WTC11 (cell line): ENCODE data around the gene DENND1C. TPM values are rescaled to one million over a fixed set of nuclear protein-coding genes. Genes with fewer than 3 reads are reported as not detected.

Experiments used
- ATAC-seq: fragments of 200-7000 bp; cut with Tn5 transposase; 2 replicates; pipeline ENCODE4 v1.10.0; 2021; ENCODE audit warnings: mild to moderate bottlenecking, moderate library complexity
- CTCF ChIA-PET: fragments of 300-600 bp; sonication (Branson Sonifier 250); formaldehyde crosslinking; loops from one replicate; lab custom pipeline; 2021; ENCODE audit warnings: antibody characterized with exemption; lab: Charles Lee
- POLR2A ChIA-PET: fragments of 350-600 bp; sonication (Branson Sonifier 250); formaldehyde crosslinking; loops from one replicate; lab custom pipeline; 2021; ENCODE audit warnings: antibody characterized with exemption; lab: Charles Lee
- DNase-seq: peaks from one replicate; pipeline ENCODE4 v3.0.0; 2021; ENCODE audit warnings: low spot score
- H3K27ac Mint-ChIP-seq: 2 replicates; pipeline ENCODE4 v1.8.0; 2021; ENCODE audit warnings: mixed read lengths
- H3K27me3 Mint-ChIP-seq: 2 replicates; pipeline ENCODE4 v1.8.0; 2021; ENCODE audit warnings: low read depth, mild to moderate bottlenecking, moderate library complexity, mixed read lengths
- H3K36me3 Mint-ChIP-seq: 2 replicates; pipeline ENCODE4 v1.8.0; 2021; ENCODE audit warnings: mixed read lengths
- H3K4me1 Mint-ChIP-seq: 2 replicates; pipeline ENCODE4 v1.8.0; 2022; ENCODE audit warnings: mixed read lengths
- H3K4me3 Mint-ChIP-seq: 2 replicates; pipeline ENCODE4 v1.8.0; 2021; ENCODE audit warnings: mild to moderate bottlenecking, moderate library complexity, mixed read lengths
- H3K9me3 Mint-ChIP-seq: 2 replicates; pipeline ENCODE4 v1.8.0; 2021; ENCODE audit warnings: mixed read lengths
- ESRRA ChIP-seq: sonication (generic); formaldehyde crosslinking; IDR thresholded peaks from 2 replicates; pipeline ENCODE4 v1.8.1; 2022; ENCODE audit warnings: mild to moderate bottlenecking, missing genetic modification reagents, borderline replicate concordance
- JAZF1 ChIP-seq: fragments of 250-450 bp; sonication (Bioruptor Pico); IDR thresholded peaks from 2 replicates; pipeline ENCODE4 v1.9.0; 2021; ENCODE audit warnings: moderate library complexity, mild to moderate bottlenecking, inconsistent platforms
- NR3C1 ChIP-seq: sonication (generic); formaldehyde crosslinking; conservative IDR thresholded peaks from 2 replicates; pipeline ENCODE4 v1.8.1; 2023; ENCODE audit warnings: low read depth, mild to moderate bottlenecking, missing genetic modification reagents
- SOX15 ChIP-seq: fragments of 250-450 bp; sonication (Bioruptor Pico); IDR thresholded peaks from 2 replicates; pipeline ENCODE4 v1.9.0; 2021; ENCODE audit warnings: mild to moderate bottlenecking
- TEAD1 ChIP-seq: sonication (generic); formaldehyde crosslinking; IDR thresholded peaks from 2 replicates; pipeline ENCODE4 v1.8.0; 2022; ENCODE audit warnings: mild to moderate bottlenecking, missing genetic modification reagents
- ZNF219 ChIP-seq: sonication (generic); formaldehyde crosslinking; IDR thresholded peaks from 2 replicates; pipeline ENCODE4 v1.8.0; 2023; ENCODE audit warnings: missing genetic modification reagents, mild to moderate bottlenecking, borderline replicate concordance
- ZNF317 ChIP-seq: sonication (generic); formaldehyde crosslinking; IDR thresholded peaks from 2 replicates; pipeline ENCODE4 v1.8.1; 2023; ENCODE audit warnings: low read depth, mild to moderate bottlenecking, moderate library complexity, missing genetic modification reagents, borderline replicate concordance
- ZNF416 ChIP-seq: fragments of 250-450 bp; sonication (Bioruptor Pico); IDR thresholded peaks from 2 replicates; pipeline ENCODE4 v1.9.0; 2021; ENCODE audit warnings: mild to moderate bottlenecking, inconsistent platforms
- total RNA-seq: library from RNA; stranded (reverse); gene quantifications from 3 replicates; pipeline ENCODE4 v1.2.3, GENCODE V29; 2021
- TF ChIP-seq, protein P1 (sequence below): sonication (generic); formaldehyde crosslinking; IDR thresholded peaks from 2 replicates; pipeline ENCODE4 v1.8.1; 2023; ENCODE audit warnings: mild to moderate bottlenecking, missing genetic modification reagents, moderate library complexity
- TF ChIP-seq, protein P2 (sequence below): sonication (generic); formaldehyde crosslinking; IDR thresholded peaks from 2 replicates; pipeline ENCODE4 v1.8.1; 2023; ENCODE audit warnings: mild to moderate bottlenecking, missing genetic modification reagents
- TF ChIP-seq, protein P3 (sequence below): fragments of 250-450 bp; sonication (Bioruptor Pico); IDR thresholded peaks from 2 replicates; pipeline ENCODE4 v1.9.0; 2021; ENCODE audit warnings: mild to moderate bottlenecking, borderline replicate concordance
- TF ChIP-seq, protein P4 (sequence below): fragments of 250-450 bp; sonication (Bioruptor Pico); IDR thresholded peaks from 2 replicates; pipeline ENCODE4 v1.8.0; 2021; ENCODE audit warnings: mild to moderate bottlenecking
- TF ChIP-seq, protein P5 (sequence below): fragments of 200-600 bp; IDR thresholded peaks from 2 replicates; pipeline ENCODE4 v1.8.0; 2022; ENCODE audit warnings: antibody characterized with exemption
- TF ChIP-seq, protein P6 (sequence below): sonication (generic); formaldehyde crosslinking; IDR thresholded peaks from 2 replicates; pipeline ENCODE4 v1.8.0; 2023; ENCODE audit warnings: missing genetic modification reagents, mild to moderate bottlenecking, borderline replicate concordance
- TF ChIP-seq, protein P7 (sequence below): sonication (generic); formaldehyde crosslinking; IDR thresholded peaks from 2 replicates; pipeline ENCODE4 v1.8.1; 2023; ENCODE audit warnings: mild to moderate bottlenecking, missing genetic modification reagents, moderate library complexity
- TF ChIP-seq, protein P8 (sequence below): sonication (generic); formaldehyde crosslinking; IDR thresholded peaks from 2 replicates; pipeline ENCODE4 v1.8.0; 2022; ENCODE audit warnings: missing genetic modification reagents

Gene DENND1C
- total RNA-seq, 1 experiment from 2014 or later, result 4.3 TPM

DNA sequence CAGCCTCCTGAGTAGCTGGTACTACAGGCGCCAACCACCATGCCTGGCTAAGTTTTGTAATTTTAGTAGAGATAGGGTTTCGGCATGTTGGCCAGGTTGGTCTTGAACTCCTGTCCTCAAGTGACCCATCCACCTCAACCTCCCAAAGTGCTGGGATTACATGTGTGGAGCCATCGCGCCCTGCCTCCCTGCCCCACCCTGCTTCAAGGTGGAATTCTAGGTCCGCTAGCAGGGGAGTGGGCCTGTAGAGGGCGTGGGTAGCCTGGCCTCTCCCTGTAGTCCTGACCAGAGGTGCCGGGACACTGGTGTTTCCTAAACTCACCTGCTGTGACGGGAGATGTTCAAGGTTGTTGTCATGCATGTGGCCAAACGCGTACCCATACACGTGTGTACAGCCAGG is 48.4 kb downstream of the DENND1C start:
- ChIA-PET CTCF (no interaction called here), POLR2A (no interaction called here)
- DNase-seq, result no peak
- Mint-ChIP-seq H3K27ac (no peak overlapping the region), H3K9me3 (no peaks in the 10 kb centered on the region), H3K36me3 (no peaks in the 10 kb centered on the region), H3K4me3 (no peak overlapping the region), H3K4me1 (no peaks in the 10 kb centered on the region), H3K27me3 (peaks cover 36% of the 10 kb centered on the region)
- TF ChIP-seq, protein P1, sequence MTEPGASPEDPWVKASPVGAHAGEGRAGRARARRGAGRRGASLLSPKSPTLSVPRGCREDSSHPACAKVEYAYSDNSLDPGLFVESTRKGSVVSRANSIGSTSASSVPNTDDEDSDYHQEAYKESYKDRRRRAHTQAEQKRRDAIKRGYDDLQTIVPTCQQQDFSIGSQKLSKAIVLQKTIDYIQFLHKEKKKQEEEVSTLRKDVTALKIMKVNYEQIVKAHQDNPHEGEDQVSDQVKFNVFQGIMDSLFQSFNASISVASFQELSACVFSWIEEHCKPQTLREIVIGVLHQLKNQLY (CRISPR knock-in tag), result no peak
- TF ChIP-seq TEAD1 (CRISPR knock-in tag) (no peak), NR3C1 (CRISPR knock-in tag) (no peak), ESRRA (CRISPR knock-in tag) (no peak), SOX15 (no peak), ZNF219 (CRISPR knock-in tag) (no peak), ZNF317 (CRISPR knock-in tag) (no peak), JAZF1 (CRISPR knock-in tag) (no peak), ZNF416 (CRISPR knock-in tag) (no peak)
- TF ChIP-seq, protein P2, sequence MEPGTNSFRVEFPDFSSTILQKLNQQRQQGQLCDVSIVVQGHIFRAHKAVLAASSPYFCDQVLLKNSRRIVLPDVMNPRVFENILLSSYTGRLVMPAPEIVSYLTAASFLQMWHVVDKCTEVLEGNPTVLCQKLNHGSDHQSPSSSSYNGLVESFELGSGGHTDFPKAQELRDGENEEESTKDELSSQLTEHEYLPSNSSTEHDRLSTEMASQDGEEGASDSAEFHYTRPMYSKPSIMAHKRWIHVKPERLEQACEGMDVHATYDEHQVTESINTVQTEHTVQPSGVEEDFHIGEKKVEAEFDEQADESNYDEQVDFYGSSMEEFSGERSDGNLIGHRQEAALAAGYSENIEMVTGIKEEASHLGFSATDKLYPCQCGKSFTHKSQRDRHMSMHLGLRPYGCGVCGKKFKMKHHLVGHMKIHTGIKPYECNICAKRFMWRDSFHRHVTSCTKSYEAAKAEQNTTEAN, result no peak
- TF ChIP-seq, protein P3, sequence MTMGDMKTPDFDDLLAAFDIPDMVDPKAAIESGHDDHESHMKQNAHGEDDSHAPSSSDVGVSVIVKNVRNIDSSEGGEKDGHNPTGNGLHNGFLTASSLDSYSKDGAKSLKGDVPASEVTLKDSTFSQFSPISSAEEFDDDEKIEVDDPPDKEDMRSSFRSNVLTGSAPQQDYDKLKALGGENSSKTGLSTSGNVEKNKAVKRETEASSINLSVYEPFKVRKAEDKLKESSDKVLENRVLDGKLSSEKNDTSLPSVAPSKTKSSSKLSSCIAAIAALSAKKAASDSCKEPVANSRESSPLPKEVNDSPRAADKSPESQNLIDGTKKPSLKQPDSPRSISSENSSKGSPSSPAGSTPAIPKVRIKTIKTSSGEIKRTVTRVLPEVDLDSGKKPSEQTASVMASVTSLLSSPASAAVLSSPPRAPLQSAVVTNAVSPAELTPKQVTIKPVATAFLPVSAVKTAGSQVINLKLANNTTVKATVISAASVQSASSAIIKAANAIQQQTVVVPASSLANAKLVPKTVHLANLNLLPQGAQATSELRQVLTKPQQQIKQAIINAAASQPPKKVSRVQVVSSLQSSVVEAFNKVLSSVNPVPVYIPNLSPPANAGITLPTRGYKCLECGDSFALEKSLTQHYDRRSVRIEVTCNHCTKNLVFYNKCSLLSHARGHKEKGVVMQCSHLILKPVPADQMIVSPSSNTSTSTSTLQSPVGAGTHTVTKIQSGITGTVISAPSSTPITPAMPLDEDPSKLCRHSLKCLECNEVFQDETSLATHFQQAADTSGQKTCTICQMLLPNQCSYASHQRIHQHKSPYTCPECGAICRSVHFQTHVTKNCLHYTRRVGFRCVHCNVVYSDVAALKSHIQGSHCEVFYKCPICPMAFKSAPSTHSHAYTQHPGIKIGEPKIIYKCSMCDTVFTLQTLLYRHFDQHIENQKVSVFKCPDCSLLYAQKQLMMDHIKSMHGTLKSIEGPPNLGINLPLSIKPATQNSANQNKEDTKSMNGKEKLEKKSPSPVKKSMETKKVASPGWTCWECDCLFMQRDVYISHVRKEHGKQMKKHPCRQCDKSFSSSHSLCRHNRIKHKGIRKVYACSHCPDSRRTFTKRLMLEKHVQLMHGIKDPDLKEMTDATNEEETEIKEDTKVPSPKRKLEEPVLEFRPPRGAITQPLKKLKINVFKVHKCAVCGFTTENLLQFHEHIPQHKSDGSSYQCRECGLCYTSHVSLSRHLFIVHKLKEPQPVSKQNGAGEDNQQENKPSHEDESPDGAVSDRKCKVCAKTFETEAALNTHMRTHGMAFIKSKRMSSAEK (CRISPR knock-in tag), result no peak
- TF ChIP-seq, protein P4, sequence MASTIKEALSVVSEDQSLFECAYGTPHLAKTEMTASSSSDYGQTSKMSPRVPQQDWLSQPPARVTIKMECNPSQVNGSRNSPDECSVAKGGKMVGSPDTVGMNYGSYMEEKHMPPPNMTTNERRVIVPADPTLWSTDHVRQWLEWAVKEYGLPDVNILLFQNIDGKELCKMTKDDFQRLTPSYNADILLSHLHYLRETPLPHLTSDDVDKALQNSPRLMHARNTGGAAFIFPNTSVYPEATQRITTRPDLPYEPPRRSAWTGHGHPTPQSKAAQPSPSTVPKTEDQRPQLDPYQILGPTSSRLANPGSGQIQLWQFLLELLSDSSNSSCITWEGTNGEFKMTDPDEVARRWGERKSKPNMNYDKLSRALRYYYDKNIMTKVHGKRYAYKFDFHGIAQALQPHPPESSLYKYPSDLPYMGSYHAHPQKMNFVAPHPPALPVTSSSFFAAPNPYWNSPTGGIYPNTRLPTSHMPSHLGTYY (CRISPR knock-in tag), result no peak
- TF ChIP-seq, protein P5, sequence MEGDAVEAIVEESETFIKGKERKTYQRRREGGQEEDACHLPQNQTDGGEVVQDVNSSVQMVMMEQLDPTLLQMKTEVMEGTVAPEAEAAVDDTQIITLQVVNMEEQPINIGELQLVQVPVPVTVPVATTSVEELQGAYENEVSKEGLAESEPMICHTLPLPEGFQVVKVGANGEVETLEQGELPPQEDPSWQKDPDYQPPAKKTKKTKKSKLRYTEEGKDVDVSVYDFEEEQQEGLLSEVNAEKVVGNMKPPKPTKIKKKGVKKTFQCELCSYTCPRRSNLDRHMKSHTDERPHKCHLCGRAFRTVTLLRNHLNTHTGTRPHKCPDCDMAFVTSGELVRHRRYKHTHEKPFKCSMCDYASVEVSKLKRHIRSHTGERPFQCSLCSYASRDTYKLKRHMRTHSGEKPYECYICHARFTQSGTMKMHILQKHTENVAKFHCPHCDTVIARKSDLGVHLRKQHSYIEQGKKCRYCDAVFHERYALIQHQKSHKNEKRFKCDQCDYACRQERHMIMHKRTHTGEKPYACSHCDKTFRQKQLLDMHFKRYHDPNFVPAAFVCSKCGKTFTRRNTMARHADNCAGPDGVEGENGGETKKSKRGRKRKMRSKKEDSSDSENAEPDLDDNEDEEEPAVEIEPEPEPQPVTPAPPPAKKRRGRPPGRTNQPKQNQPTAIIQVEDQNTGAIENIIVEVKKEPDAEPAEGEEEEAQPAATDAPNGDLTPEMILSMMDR, result no peak
- TF ChIP-seq, protein P6, sequence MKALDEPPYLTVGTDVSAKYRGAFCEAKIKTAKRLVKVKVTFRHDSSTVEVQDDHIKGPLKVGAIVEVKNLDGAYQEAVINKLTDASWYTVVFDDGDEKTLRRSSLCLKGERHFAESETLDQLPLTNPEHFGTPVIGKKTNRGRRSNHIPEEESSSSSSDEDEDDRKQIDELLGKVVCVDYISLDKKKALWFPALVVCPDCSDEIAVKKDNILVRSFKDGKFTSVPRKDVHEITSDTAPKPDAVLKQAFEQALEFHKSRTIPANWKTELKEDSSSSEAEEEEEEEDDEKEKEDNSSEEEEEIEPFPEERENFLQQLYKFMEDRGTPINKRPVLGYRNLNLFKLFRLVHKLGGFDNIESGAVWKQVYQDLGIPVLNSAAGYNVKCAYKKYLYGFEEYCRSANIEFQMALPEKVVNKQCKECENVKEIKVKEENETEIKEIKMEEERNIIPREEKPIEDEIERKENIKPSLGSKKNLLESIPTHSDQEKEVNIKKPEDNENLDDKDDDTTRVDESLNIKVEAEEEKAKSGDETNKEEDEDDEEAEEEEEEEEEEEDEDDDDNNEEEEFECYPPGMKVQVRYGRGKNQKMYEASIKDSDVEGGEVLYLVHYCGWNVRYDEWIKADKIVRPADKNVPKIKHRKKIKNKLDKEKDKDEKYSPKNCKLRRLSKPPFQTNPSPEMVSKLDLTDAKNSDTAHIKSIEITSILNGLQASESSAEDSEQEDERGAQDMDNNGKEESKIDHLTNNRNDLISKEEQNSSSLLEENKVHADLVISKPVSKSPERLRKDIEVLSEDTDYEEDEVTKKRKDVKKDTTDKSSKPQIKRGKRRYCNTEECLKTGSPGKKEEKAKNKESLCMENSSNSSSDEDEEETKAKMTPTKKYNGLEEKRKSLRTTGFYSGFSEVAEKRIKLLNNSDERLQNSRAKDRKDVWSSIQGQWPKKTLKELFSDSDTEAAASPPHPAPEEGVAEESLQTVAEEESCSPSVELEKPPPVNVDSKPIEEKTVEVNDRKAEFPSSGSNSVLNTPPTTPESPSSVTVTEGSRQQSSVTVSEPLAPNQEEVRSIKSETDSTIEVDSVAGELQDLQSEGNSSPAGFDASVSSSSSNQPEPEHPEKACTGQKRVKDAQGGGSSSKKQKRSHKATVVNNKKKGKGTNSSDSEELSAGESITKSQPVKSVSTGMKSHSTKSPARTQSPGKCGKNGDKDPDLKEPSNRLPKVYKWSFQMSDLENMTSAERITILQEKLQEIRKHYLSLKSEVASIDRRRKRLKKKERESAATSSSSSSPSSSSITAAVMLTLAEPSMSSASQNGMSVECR (CRISPR knock-in tag), result no peak
- TF ChIP-seq, protein P7, sequence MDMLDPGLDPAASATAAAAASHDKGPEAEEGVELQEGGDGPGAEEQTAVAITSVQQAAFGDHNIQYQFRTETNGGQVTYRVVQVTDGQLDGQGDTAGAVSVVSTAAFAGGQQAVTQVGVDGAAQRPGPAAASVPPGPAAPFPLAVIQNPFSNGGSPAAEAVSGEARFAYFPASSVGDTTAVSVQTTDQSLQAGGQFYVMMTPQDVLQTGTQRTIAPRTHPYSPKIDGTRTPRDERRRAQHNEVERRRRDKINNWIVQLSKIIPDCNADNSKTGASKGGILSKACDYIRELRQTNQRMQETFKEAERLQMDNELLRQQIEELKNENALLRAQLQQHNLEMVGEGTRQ (CRISPR knock-in tag), result no peak
- TF ChIP-seq, protein P8, sequence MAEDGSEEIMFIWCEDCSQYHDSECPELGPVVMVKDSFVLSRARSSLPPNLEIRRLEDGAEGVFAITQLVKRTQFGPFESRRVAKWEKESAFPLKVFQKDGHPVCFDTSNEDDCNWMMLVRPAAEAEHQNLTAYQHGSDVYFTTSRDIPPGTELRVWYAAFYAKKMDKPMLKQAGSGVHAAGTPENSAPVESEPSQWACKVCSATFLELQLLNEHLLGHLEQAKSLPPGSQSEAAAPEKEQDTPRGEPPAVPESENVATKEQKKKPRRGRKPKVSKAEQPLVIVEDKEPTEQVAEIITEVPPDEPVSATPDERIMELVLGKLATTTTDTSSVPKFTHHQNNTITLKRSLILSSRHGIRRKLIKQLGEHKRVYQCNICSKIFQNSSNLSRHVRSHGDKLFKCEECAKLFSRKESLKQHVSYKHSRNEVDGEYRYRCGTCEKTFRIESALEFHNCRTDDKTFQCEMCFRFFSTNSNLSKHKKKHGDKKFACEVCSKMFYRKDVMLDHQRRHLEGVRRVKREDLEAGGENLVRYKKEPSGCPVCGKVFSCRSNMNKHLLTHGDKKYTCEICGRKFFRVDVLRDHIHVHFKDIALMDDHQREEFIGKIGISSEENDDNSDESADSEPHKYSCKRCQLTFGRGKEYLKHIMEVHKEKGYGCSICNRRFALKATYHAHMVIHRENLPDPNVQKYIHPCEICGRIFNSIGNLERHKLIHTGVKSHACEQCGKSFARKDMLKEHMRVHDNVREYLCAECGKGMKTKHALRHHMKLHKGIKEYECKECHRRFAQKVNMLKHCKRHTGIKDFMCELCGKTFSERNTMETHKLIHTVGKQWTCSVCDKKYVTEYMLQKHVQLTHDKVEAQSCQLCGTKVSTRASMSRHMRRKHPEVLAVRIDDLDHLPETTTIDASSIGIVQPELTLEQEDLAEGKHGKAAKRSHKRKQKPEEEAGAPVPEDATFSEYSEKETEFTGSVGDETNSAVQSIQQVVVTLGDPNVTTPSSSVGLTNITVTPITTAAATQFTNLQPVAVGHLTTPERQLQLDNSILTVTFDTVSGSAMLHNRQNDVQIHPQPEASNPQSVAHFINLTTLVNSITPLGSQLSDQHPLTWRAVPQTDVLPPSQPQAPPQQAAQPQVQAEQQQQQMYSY, result no peak
- peak; percentile 67 for ATAC-seq
